Psoas muscle (tissue), 8 donors: ENCODE measurements around the gene SMAD2. TPM values are rescaled to one million over a fixed set of nuclear protein-coding genes. Genes with fewer than 3 reads are reported as not detected.

Experiments
- ATAC-seq, 4 donors: fragments of 200-7000 bp; cut with Tn5 transposase; one replicate each; pipeline ENCODE4 v1.9.1; 2020; ENCODE audit warnings: moderate library complexity in 3 of 4, mild to moderate bottlenecking in 2 of 4
- DNase-seq, 2 donors: peaks; one replicate each; pipeline ENCODE4 v3.0.0-alpha.2; 2020
- H3K27ac ChIP-seq: fragments of 200-600 bp; one replicate; pipeline ENCODE4 v1.8.0; 2022
- H3K27me3 ChIP-seq, 3 donors: fragments of 200-600 bp in 1 of 3; one replicate each; pipeline versions ENCODE4 v1.6.1 to v1.8.0; 2013 to 2022; ENCODE audit warnings: low read length in 2 of 3, mild to moderate bottlenecking in 2 of 3, moderate library complexity in 1 of 3; ENCODE audit not compliant: insufficient read depth in 3 of 3
- H3K36me3 ChIP-seq, 2 donors: fragments of 200-600 bp in 1 of 2; one replicate each; pipeline versions ENCODE4 v1.6.1 to v1.8.0; 2013 to 2022; ENCODE audit warnings: low read depth in 1 of 2, mild to moderate bottlenecking in 1 of 2, moderate library complexity in 1 of 2; ENCODE audit not compliant: insufficient read depth in 1 of 2
- H3K4me1 ChIP-seq: fragments of 200-600 bp; one replicate; pipeline ENCODE4 v1.8.0; 2022
- H3K4me3 ChIP-seq: fragments of 200-600 bp; one replicate; pipeline ENCODE4 v1.8.0; 2022; ENCODE audit warnings: mild to moderate bottlenecking
- H3K9me3 ChIP-seq: fragments of 200-600 bp; one replicate; pipeline ENCODE4 v1.8.0; 2022
- CTCF ChIP-seq: fragments of 200-600 bp; IDR thresholded peaks from one replicate; pipeline ENCODE4 v1.8.0; 2022; ENCODE audit warnings: antibody characterized with exemption
- WGBS, 3 donors: extraction: QIAGEN DNeasy Blood & Tissue Kit; methylation state at CpG; one replicate each; pipeline versions ENCODE4 v1.1.6 to v1.1.7; 2013; 5-methylcytosine and 5-hydroxymethylcytosine counted together
- intact Hi-C, 2 donors: fragments of 100-400 bp; cut with DNase I; formaldehyde crosslinking; loops; one replicate each; pipeline versions ENCODE4 v1.11.0 to v1.14.2; 2022
- polyA plus RNA-seq, 3 donors: library from polyadenylated mRNA; stranded (reverse); fragments of 200-250 nt; gene quantifications; one replicate each; pipeline ENCODE4 v1.2.3, GENCODE V29; 2013
- total RNA-seq, 4 donors: library from RNA; stranded (reverse); fragmentation: NEBNext Ultra II Directional in 2 of 4; extraction: Animal tissue kit (Norgen Biotek cat#: 25700) in 2 of 4; gene quantifications; one replicate each; pipeline versions ENCODE4 v1.2.1 to v1.2.4, GENCODE V29; 2021 to 2023
- donor health status: healthy with polysubstance abuse.
- donor health status: DM: no; HTN: no; CAD: no; lungs with moderate emphysema.
- donor health status: Bipolar disorder and iron deficiency.
- donor health status: healthy.
- donor health status: DM: yes; HTN: yes; CAD: no.
- donor health status: DM: no; HTN: no; CAD: no.
- donor health status: DM: no; HTN: no; CAD: no.
- donor health status: DM: yes; HTN: yes; CAD: no.

The SMAD2 gene
- total and polyA plus RNA-seq, 7 donors: 28.3 to 76.4 (median 60.1) TPM

GRCh38 chr18:47826157-47827074 is 104.0 kb downstream of the SMAD2 start:
- no peak overlapping the region for H3K27ac ChIP-seq
- H3K4me3 ChIP-seq: no peak overlapping the region
- no peaks in the 10 kb centered on the region for H3K9me3 ChIP-seq
- intact Hi-C loops: no loop called here
- WGBS, 3 donors: 92 to 94% (median 93%) methylated on average over 5 of the region's 5 CpGs
- no peak for ATAC-seq
- TF ChIP-seq CTCF: no peak
- peaks cover 0 to 20% of the 10 kb centered on the region in 2 donors for H3K36me3 ChIP-seq
- no peaks in the 10 kb centered on the region for H3K4me1 ChIP-seq
- DNase-seq: no peak
- no peaks in the 10 kb centered on the region for H3K27me3 ChIP-seq

DNA sequence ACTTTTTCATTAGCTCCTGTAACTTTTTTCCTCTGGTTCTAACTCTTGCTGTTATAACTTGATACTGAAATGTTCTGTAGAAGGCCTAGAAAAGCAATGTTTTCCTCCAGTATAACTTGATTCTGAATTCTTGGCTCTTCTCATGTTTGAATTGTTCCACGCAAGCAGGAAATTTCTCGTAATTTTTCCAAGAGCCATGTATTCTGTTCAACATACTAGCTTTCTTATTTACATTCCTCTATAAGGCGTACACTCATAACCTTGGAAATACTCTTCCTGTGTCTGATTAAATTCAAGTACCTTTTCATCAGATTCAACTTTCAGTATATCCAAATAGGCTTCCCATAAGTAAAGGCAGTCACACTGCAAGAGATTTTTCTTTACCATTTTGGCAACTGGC is 109.1 kb downstream of the SMAD2 start:
- Histone ChIP-seq H3K4me1 (peaks cover 2% of the 10 kb centered on the region), H3K27ac (no peak overlapping the region), H3K9me3 (no peaks in the 10 kb centered on the region), H3K27me3 (no peaks in the 10 kb centered on the region), H3K4me3 (no peak overlapping the region), H3K36me3 (peaks cover 0 to 4% of the 10 kb centered on the region in 2 donors)
- DNase-seq (no peak), ATAC-seq (no peak)
- WGBS, 3 donors: 90 to 92% (median 91%) methylated on average over 3 of the region's 3 CpGs
- intact Hi-C loops: no loop called here
- no peak for TF ChIP-seq CTCF

DNA sequence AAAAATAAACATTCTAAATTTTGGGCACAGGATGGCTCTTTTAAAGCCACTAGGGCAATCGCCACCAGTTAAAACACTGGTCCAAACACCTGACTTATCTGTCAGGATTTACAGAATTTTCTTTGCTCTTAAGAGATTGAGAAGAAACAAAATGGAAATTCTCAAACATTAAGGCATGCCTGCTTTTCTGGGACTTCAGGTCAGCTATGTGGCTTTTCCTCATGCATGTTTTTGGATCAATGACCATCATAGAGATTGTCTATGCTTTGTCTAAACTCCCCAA is 112.7 kb downstream of the SMAD2 start:
- WGBS, 3 donors: 25 to 62% (median 41%) methylated on average over 1 of the region's 1 CpG
- H3K27ac ChIP-seq: no peak overlapping the region
- DNase-seq (no peak), ATAC-seq (no peak)
- peaks cover 2% of the 10 kb centered on the region for H3K4me1 ChIP-seq
- H3K36me3 ChIP-seq: no peaks in the 10 kb centered on the region
- no peak overlapping the region for H3K4me3 ChIP-seq
- TF ChIP-seq CTCF: no peak
- H3K9me3 ChIP-seq: no peaks in the 10 kb centered on the region
- intact Hi-C loops: no loop called here
- no peaks in the 10 kb centered on the region for H3K27me3 ChIP-seq

DNA sequence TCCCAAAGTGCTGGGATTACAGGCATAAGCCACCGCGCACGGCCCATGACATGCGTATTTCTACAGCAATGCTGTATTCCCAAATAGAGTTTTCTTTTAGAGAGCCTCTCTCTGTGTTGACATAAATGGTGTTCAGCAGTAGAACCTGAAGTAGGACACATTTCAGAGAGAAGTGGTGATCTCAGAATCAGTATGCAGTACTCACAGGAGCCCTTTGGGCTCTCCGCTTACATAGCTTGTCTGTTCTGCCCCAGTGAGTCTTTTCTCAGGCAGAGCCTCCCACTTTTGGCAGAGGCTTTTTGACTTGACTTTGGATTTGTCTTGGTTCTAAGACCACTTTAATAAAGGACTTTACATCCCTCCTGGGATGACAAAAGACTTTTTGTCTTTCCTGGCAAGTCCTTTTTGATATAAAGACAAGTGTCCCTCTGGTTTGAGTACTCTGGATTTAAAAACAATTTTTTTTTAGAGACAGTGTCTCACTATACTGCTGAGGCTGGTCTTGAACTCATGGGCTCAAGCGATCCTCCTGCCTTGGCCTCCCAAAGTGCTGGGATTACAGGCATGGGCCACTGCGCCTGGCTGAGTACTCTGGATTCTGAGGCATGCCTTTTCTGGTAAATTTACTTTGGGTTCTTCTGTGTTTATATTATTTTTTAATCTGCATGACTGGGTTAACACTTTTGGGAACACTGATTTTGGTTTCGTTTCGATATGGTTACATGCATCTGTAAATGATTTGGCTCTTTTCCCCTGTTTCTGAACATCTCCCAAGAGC is 113.3 kb downstream of the SMAD2 start:
- H3K4me3 ChIP-seq: no peak overlapping the region
- intact Hi-C loops: no loop called here

More for the DNA sequence above, 113.3 kb downstream of the SMAD2 start:
- ATAC-seq (no peak), DNase-seq (no peak)
- no peaks in the 10 kb centered on the region for H3K9me3 ChIP-seq
- no peaks in the 10 kb centered on the region for H3K27me3 ChIP-seq
- peaks cover 2% of the 10 kb centered on the region for H3K4me1 ChIP-seq
- no peak overlapping the region for H3K27ac ChIP-seq
- WGBS, 3 donors: 71 to 79% (median 79%) methylated on average over 9 of the region's 9 CpGs
- no peak for TF ChIP-seq CTCF
- no peaks in the 10 kb centered on the region for H3K36me3 ChIP-seq
